ENCODE measurements around the gene FAR2. TPM values are rescaled to one million over a fixed set of nuclear protein-coding genes. Genes with fewer than 3 reads are reported as not detected.
"Not testable (repeated sequence)": the region's sequence is repeated elsewhere in the genome, so short reads cannot be mapped to it uniquely, and the experiment has no call there.

FAR2 gene
- total RNA-seq, 2 experiments from 2014 or later: 2.2 to 4.4 TPM

GRCh38 chr12:29337325-29337724, 188.2 kb downstream of the FAR2 start:
- intact Hi-C loops (cut with micrococcal nuclease): no loop called here
- Mint-ChIP-seq H3K4me3 (no peak overlapping the region), H3K27ac (no peak overlapping the region), H3K36me3 (ENCODE audit: low read depth) (peaks cover 6% of the 10 kb centered on the region), H3K4me1 (ENCODE audit: low read depth) (no peaks in the 10 kb centered on the region), H3K9me3 (no peaks in the 10 kb centered on the region), H3K27me3 (ENCODE audit: low read depth) (no peaks in the 10 kb centered on the region)
- DNase-seq: no peak
- CTCF ChIA-PET: interaction anchor here (1.0 to 1.2 kb wide), 2 partner anchors 8 to 19 kb away, joined by 3 to 7 read pairs; no protein-coding TSS in a partner anchor

- no peak for DNase-seq
- intact Hi-C loops (cut with micrococcal nuclease): no loop called here
- Mint-ChIP-seq H3K27ac (no peak overlapping the region), H3K27me3 (ENCODE audit: low read depth) (no peaks in the 10 kb centered on the region), H3K4me3 (no peak overlapping the region), H3K36me3 (ENCODE audit: low read depth) (peaks cover 19% of the 10 kb centered on the region), H3K9me3 (no peaks in the 10 kb centered on the region), H3K4me1 (ENCODE audit: low read depth) (peaks cover 9% of the 10 kb centered on the region)
- CTCF ChIA-PET: no interaction called here
Measured at GRCh38 chr12:29343022-29343799, 194.1 kb downstream of the FAR2 start.

GRCh38 chr12:29346769-29347421, 197.8 kb downstream of the FAR2 start:
- Mint-ChIP-seq H3K9me3 (no peaks in the 10 kb centered on the region), H3K4me3 (no peak overlapping the region), H3K4me1 (ENCODE audit: low read depth) (peaks cover 9% of the 10 kb centered on the region), H3K36me3 (ENCODE audit: low read depth) (peaks cover 21% of the 10 kb centered on the region), H3K27ac (no peak overlapping the region), H3K27me3 (ENCODE audit: low read depth) (no peaks in the 10 kb centered on the region)
- intact Hi-C loops (cut with micrococcal nuclease): no loop called here
- no peak for DNase-seq
- CTCF ChIA-PET: no interaction called here

GRCh38 chr12:29350080-29350479, 201.0 kb downstream of the FAR2 start:
- Mint-ChIP-seq H3K9me3 (no peaks in the 10 kb centered on the region), H3K27me3 (ENCODE audit: low read depth) (no peaks in the 10 kb centered on the region), H3K4me3 (no peak overlapping the region), H3K27ac (no peak overlapping the region), H3K4me1 (ENCODE audit: low read depth) (peaks cover 9% of the 10 kb centered on the region), H3K36me3 (ENCODE audit: low read depth) (peaks cover 17% of the 10 kb centered on the region)
- no peak for DNase-seq
- intact Hi-C loops (cut with micrococcal nuclease): no loop called here
- CTCF ChIA-PET: interaction anchor here (0.7 kb wide), 1 partner anchor 68 kb away, joined by 3 read pairs; no protein-coding TSS in a partner anchor

GRCh38 chr12:29354954-29355353, 205.9 kb downstream of the FAR2 start:
- no peaks in the 10 kb centered on the region for H3K4me1 Mint-ChIP-seq (ENCODE audit: low read depth)
- intact Hi-C loops (cut with micrococcal nuclease): no loop called here
- H3K4me3 Mint-ChIP-seq: no peak overlapping the region
- H3K36me3 Mint-ChIP-seq (ENCODE audit: low read depth): peaks cover 19% of the 10 kb centered on the region
- DNase-seq: no peak
- H3K9me3 Mint-ChIP-seq: no peaks in the 10 kb centered on the region
- no peak overlapping the region for H3K27ac Mint-ChIP-seq
- H3K27me3 Mint-ChIP-seq (ENCODE audit: low read depth): no peaks in the 10 kb centered on the region
- CTCF ChIA-PET: no interaction called here

GRCh38 chr12:29365091-29365490, 216.0 kb downstream of the FAR2 start:
- H3K27ac Mint-ChIP-seq: no peak overlapping the region
- H3K27me3 Mint-ChIP-seq (ENCODE audit: low read depth): no peaks in the 10 kb centered on the region
- intact Hi-C loops (cut with micrococcal nuclease): no loop called here
- H3K4me1 Mint-ChIP-seq (ENCODE audit: low read depth): peaks cover 12% of the 10 kb centered on the region
- DNase-seq: no peak
- peaks cover 34% of the 10 kb centered on the region for H3K36me3 Mint-ChIP-seq (ENCODE audit: low read depth)
- H3K4me3 Mint-ChIP-seq: no peak overlapping the region
- no peaks in the 10 kb centered on the region for H3K9me3 Mint-ChIP-seq
- CTCF ChIA-PET: no interaction called here

- Mint-ChIP-seq H3K9me3 (no peaks in the 10 kb centered on the region), H3K4me3 (no peak overlapping the region), H3K27me3 (ENCODE audit: low read depth) (no peaks in the 10 kb centered on the region), H3K4me1 (ENCODE audit: low read depth) (peaks cover 30% of the 10 kb centered on the region), H3K36me3 (ENCODE audit: low read depth) (peaks cover 10% of the 10 kb centered on the region), H3K27ac (no peak overlapping the region)
- DNase-seq: no peak
- intact Hi-C loops (cut with micrococcal nuclease): no loop called here
- CTCF ChIA-PET: interaction anchor here (0.7 kb wide), 1 partner anchor 22 kb away, joined by 3 read pairs; no protein-coding TSS in a partner anchor
Measured at GRCh38 chr12:29374012-29374411, 224.9 kb downstream of the FAR2 start.

GRCh38 chr12:29374913-29375312, 225.8 kb downstream of the FAR2 start:
- no peak for DNase-seq
- Mint-ChIP-seq H3K4me3 (no peak overlapping the region), H3K27ac (no peak overlapping the region), H3K9me3 (no peaks in the 10 kb centered on the region), H3K27me3 (ENCODE audit: low read depth) (no peaks in the 10 kb centered on the region), H3K4me1 (ENCODE audit: low read depth) (peaks cover 36% of the 10 kb centered on the region), H3K36me3 (ENCODE audit: low read depth) (peaks cover 10% of the 10 kb centered on the region)
- CTCF ChIA-PET: no interaction called here
- intact Hi-C loops (cut with micrococcal nuclease): no loop called here

- Mint-ChIP-seq H3K27ac (no peak overlapping the region), H3K27me3 (ENCODE audit: low read depth) (no peaks in the 10 kb centered on the region), H3K4me1 (ENCODE audit: low read depth) (peaks cover 39% of the 10 kb centered on the region), H3K36me3 (ENCODE audit: low read depth) (peaks cover 10% of the 10 kb centered on the region), H3K4me3 (no peak overlapping the region), H3K9me3 (no peaks in the 10 kb centered on the region)
- CTCF ChIA-PET: interaction anchor here (1.2 kb wide), 1 partner anchor 59 kb away, joined by 4 read pairs; no protein-coding TSS in a partner anchor
- intact Hi-C loops (cut with micrococcal nuclease): no loop called here
- no peak for DNase-seq
Measured at GRCh38 chr12:29376118-29376517, 227.0 kb downstream of the FAR2 start.

- Mint-ChIP-seq H3K4me1 (ENCODE audit: low read depth) (peaks cover 47% of the 10 kb centered on the region), H3K9me3 (no peaks in the 10 kb centered on the region), H3K4me3 (peak within 1 kb of the TSS; percentile 95), H3K27ac (peak within 1 kb of the TSS; percentile 96), H3K36me3 (ENCODE audit: low read depth) (peaks cover 10% of the 10 kb centered on the region), H3K27me3 (ENCODE audit: low read depth) (no peaks in the 10 kb centered on the region)
- intact Hi-C loops (cut with micrococcal nuclease): loop anchor here (1.0 to 10.0 kb wide), 11 partner anchors 9 to 1941 kb away; partner anchors contain the start of genes CAPRIN2, CCDC91, FAR2 and IPO8
- DNase-seq: peak; percentile 95
- CTCF ChIA-PET: no interaction called here
Measured at GRCh38 chr12:29380536-29381523, 231.8 kb downstream of the FAR2 start, which contains the start of gene ERGIC2. Gene ERGIC2, minus strand, starts transcription at chr12:29381172. Its CDS starts 9,539 bp downstream, at chr12:29371633.

GRCh38 chr12:29382251-29382650, 233.2 kb downstream of the FAR2 start:
- DNase-seq: no peak
- intact Hi-C loops (cut with micrococcal nuclease): loop anchor here (5.0 to 10.0 kb wide), 3 partner anchors 235 to 1940 kb away; partner anchors contain the start of genes CCDC91 and FAR2
- H3K27me3 Mint-ChIP-seq (ENCODE audit: low read depth): no peaks in the 10 kb centered on the region
- peak overlapping the region; percentile 95 for H3K4me3 Mint-ChIP-seq
- peaks cover 33% of the 10 kb centered on the region for H3K4me1 Mint-ChIP-seq (ENCODE audit: low read depth)
- no peaks in the 10 kb centered on the region for H3K9me3 Mint-ChIP-seq
- peaks cover 4% of the 10 kb centered on the region for H3K36me3 Mint-ChIP-seq (ENCODE audit: low read depth)
- peak overlapping the region; percentile 96 for H3K27ac Mint-ChIP-seq
- CTCF ChIA-PET: no interaction called here

GRCh38 chr12:29385194-29385593, 236.1 kb downstream of the FAR2 start:
- H3K27ac Mint-ChIP-seq; CTCF ChIA-PET; H3K9me3 Mint-ChIP-seq; DNase-seq; H3K4me3 Mint-ChIP-seq; H3K27me3 Mint-ChIP-seq (ENCODE audit: low read depth); H3K36me3 Mint-ChIP-seq (ENCODE audit: low read depth): not testable (repeated sequence)
- peaks cover 15% of the 10 kb centered on the region for H3K4me1 Mint-ChIP-seq (ENCODE audit: low read depth)
- intact Hi-C loops (cut with micrococcal nuclease): loop anchor here (10.0 kb wide), 1 partner anchor 1190 kb away; the partner anchor contains the start of gene CCDC91
